Epithelial cell of umbilical artery (primary cell): ENCODE measurements around the gene NAA35. TPM values are rescaled to one million over a fixed set of nuclear protein-coding genes. Genes with fewer than 3 reads are reported as not detected.

ENCODE experiments used
- total RNA-seq: library from RNA; depleted of rRNA; stranded (reverse); fragments of >200 nt; gene quantifications from 2 replicates; pipeline ENCODE4 v1.2.3, GENCODE V29; 2014

Gene NAA35
- 24.2 and 24.4 TPM in 2 replicates for total RNA-seq

GRCh38 chr9:85940832-85941621, at the start of gene NAA35:
Gene NAA35 (plus strand): TSS chr9:85941146. CDS start chr9:85942160, 1,014 bp downstream.

Other genes with a start within 250 kb of the NAA35 start
- 22.8 and 27.9 TPM in 2 replicates for gene AGTPBP1, start 199.2 kb upstream of the NAA35 start, total RNA-seq
- gene GOLM1, start 158.4 kb downstream of the NAA35 start, total RNA-seq = 75.7 and 153 TPM in 2 replicates